ENCODE data around the gene SLC25A24.

SLC25A24 gene

DNA sequence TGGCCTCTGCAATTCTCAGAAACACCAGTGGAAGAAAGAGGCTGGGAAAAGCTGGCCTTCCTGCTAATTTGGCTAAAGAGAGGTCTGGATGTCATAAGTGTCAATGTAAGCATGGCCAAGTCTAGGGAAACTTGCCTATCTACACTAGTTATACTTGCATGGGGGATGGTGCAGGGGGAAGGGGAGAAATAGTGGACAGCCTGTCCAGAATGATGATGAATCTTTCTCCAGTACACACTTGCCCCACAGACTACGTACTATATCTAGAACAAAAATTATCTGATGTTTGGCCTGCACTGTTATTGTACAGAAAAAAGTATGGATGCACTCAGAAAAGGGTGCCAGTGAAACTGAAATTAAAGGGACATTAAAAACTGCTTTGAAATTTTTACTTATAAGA, 114.5 kb downstream of the SLC25A24 start:
- no peak for DNase-seq

- no peak for DNase-seq
Measured at GRCh38 chr1:108084866-108085477, 115.2 kb downstream of the SLC25A24 start.
